ENCODE data around the gene INKA1. TPM values are rescaled to one million over a fixed set of nuclear protein-coding genes. Genes with fewer than 3 reads are reported as not detected.
"Not testable (repeated sequence)": the region's sequence is repeated elsewhere in the genome, so short reads cannot be mapped to it uniquely, and the experiment has no call there.

Gene INKA1
- total RNA-seq, 1 experiment from 2014 or later: 1.3 TPM

- ChIA-PET CTCF (no interaction called here), POLR2A (ENCODE audit: unreplicated experiment) (no interaction called here)
- no peak for TF ChIP-seq CTCF (conservative IDR thresholded peaks at IDR 0.05; ENCODE audit: low read depth, low read length)
- no peak for TF ChIP-seq EZH2phosphoT487 (IDR thresholded peaks at IDR 0.05; ENCODE audit: borderline replicate concordance, low read length)
- no peak for TF ChIP-seq EZH2 (IDR thresholded peaks at IDR 0.05; ENCODE audit: low read length, unreplicated experiment)
- no peak for DNase-seq
- H3K79me2 ChIP-seq (ENCODE audit: low read length): peaks cover 90% of the 10 kb centered on the region
- H3K27me3 ChIP-seq (ENCODE audit: low read length): no peaks in the 10 kb centered on the region
- H3K4me2 ChIP-seq (ENCODE audit: low read length): no peak overlapping the region
- no peaks in the 10 kb centered on the region for H3K9me3 ChIP-seq (ENCODE audit: low read length)
- no peak overlapping the region for H2AFZ ChIP-seq (ENCODE audit: low read length)
- peaks cover 23% of the 10 kb centered on the region for H3K4me1 ChIP-seq (ENCODE audit: insufficient read depth, low read length)
- H3F3A ChIP-seq (ENCODE audit: low read length, unreplicated experiment): no peaks in the 10 kb centered on the region
- BruUV-seq (replicated peaks): no TSS peak
- H4K20me1 ChIP-seq (ENCODE audit: low read length): peaks cover 20% of the 10 kb centered on the region; the same call in 1 of the 2 replicates
- ATAC-seq: no peak
- peaks cover 9% of the 10 kb centered on the region; the same call in 1 of the 2 replicates for H3K36me3 ChIP-seq (ENCODE audit: low read depth, low read length)
- H3K9ac ChIP-seq (ENCODE audit: low read length): no peak overlapping the region
- no peak overlapping the region for H3K27ac ChIP-seq (ENCODE audit: low read length)
- H3K4me3 ChIP-seq (ENCODE audit: low read length): no peak overlapping the region
- no peaks in the 10 kb centered on the region for H3K9me2 ChIP-seq (replicated peaks; ENCODE audit: low read length)
- intact Hi-C loops (cut with micrococcal nuclease): no loop called here
Observed at GRCh38 chr3:49775538-49775937, 27.5 kb upstream of the INKA1 start.

GRCh38 chr3:49776101-49776500 lies 27.0 kb upstream of the INKA1 start:
- H3K27me3 ChIP-seq (ENCODE audit: low read length); H3K4me2 ChIP-seq (ENCODE audit: low read length); H3K27ac ChIP-seq (ENCODE audit: low read length); H3K36me3 ChIP-seq (ENCODE audit: low read depth, low read length); H3K4me3 ChIP-seq (ENCODE audit: low read length); DNase-seq; H3K9me3 ChIP-seq (ENCODE audit: low read length); H3K9me2 ChIP-seq (replicated peaks; ENCODE audit: low read length); H3F3A ChIP-seq (ENCODE audit: low read length, unreplicated experiment); H3K9ac ChIP-seq (ENCODE audit: low read length); BruUV-seq (replicated peaks); H2AFZ ChIP-seq (ENCODE audit: low read length); POLR2A ChIA-PET (ENCODE audit: unreplicated experiment); intact Hi-C loops (cut with micrococcal nuclease); CTCF ChIA-PET; ATAC-seq: not testable (repeated sequence)
- peaks cover 90% of the 10 kb centered on the region for H3K79me2 ChIP-seq (ENCODE audit: low read length)
- H3K4me1 ChIP-seq (ENCODE audit: insufficient read depth, low read length): peaks cover 21% of the 10 kb centered on the region
- peaks cover 16% of the 10 kb centered on the region; the same call in 1 of the 2 replicates for H4K20me1 ChIP-seq (ENCODE audit: low read length)

- TF ChIP-seq EZH2phosphoT487 (IDR thresholded peaks at IDR 0.05; ENCODE audit: borderline replicate concordance, low read length): no peak
- Histone ChIP-seq H2AFZ (ENCODE audit: low read length) (no peak overlapping the region), H3K27ac (ENCODE audit: low read length) (no peak overlapping the region), H3K9ac (ENCODE audit: low read length) (no peak overlapping the region), H3K4me2 (ENCODE audit: low read length) (no peak overlapping the region), H3F3A (ENCODE audit: low read length, unreplicated experiment) (no peaks in the 10 kb centered on the region), H3K36me3 (ENCODE audit: low read depth, low read length) (peaks cover 12% of the 10 kb centered on the region; the same call in 1 of the 2 replicates), H3K4me1 (ENCODE audit: insufficient read depth, low read length) (peaks cover 9% of the 10 kb centered on the region), H4K20me1 (ENCODE audit: low read length) (peaks cover 9% of the 10 kb centered on the region; the same call in 1 of the 2 replicates), H3K4me3 (ENCODE audit: low read length) (no peak overlapping the region), H3K9me2 (replicated peaks; ENCODE audit: low read length) (no peaks in the 10 kb centered on the region), H3K79me2 (ENCODE audit: low read length) (peaks cover 93% of the 10 kb centered on the region), H3K9me3 (ENCODE audit: low read length) (no peaks in the 10 kb centered on the region), H3K27me3 (ENCODE audit: low read length) (no peaks in the 10 kb centered on the region)
- intact Hi-C loops (cut with micrococcal nuclease): no loop called here
- no TSS peak for BruUV-seq (replicated peaks)
- no peak for DNase-seq
- no peak for ATAC-seq
- ChIA-PET POLR2A (ENCODE audit: unreplicated experiment) (no interaction called here), CTCF (no interaction called here)
Observed at GRCh38 chr3:49779358-49780079, 23.5 kb upstream of the INKA1 start.

All from PC-3 (cell line).